Stimulated activated naive CD8-positive, alpha-beta T cell treated with anti-CD3 and anti-CD28 coated beads, Interleukin-15, Interleukin-2, amounts not matched to agents 100 ng/mL and 50 ng/mL, for 24 hours (primary cell): Measurements from ENCODE around the gene CTAGE9.

Source experiments
- H3K27ac Mint-ChIP-seq: one replicate; pipeline ENCODE4 v1.8.0; 2021; ENCODE audit warnings: mild to moderate bottlenecking, mixed read lengths
- H3K27me3 Mint-ChIP-seq: one replicate; pipeline ENCODE4 v1.8.0; 2021; ENCODE audit warnings: mixed read lengths
- H3K36me3 Mint-ChIP-seq: one replicate; pipeline ENCODE4 v1.8.0; 2021; ENCODE audit warnings: low read depth, mixed read lengths
- H3K4me1 Mint-ChIP-seq: one replicate; pipeline ENCODE4 v1.8.0; 2021; ENCODE audit warnings: low read depth, mixed read lengths
- H3K4me3 Mint-ChIP-seq: one replicate; pipeline ENCODE4 v1.8.0; 2021; ENCODE audit warnings: mild to moderate bottlenecking, mixed read lengths
- H3K9me3 Mint-ChIP-seq: one replicate; pipeline ENCODE4 v1.8.0; 2021; ENCODE audit warnings: mixed read lengths

The CTAGE9 gene

DNA sequence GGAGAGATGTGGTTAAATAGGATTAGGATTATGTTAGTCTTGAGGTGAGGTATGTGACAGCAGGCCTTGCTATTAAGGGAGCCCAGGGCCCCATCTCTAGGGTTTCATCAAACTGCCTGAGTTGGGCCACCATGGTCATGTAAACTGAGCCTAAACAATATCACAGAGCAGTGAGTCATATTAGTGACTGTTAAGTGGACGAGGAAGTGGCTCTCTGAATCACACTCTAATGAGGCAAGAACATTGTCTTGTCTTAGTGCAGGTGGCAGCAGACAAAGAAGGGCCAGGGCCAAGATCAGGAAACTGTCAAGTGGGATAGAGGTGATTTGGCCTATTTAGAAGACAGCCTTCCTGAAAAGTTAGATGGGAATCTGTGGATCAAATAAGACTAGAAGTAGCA, 50.6 kb downstream of the CTAGE9 start:
- Mint-ChIP-seq H3K9me3 (no peaks in the 10 kb centered on the region), H3K36me3 (no peaks in the 10 kb centered on the region), H3K27ac (no peak overlapping the region), H3K4me3 (no peak overlapping the region), H3K27me3 (no peaks in the 10 kb centered on the region), H3K4me1 (no peaks in the 10 kb centered on the region)
